DLD1 (cell line): Measurements from ENCODE around the gene MEIS3.
"Not testable (repeated sequence)": the region's sequence is repeated elsewhere in the genome, so short reads cannot be mapped to it uniquely, and the experiment has no call there.

Source experiments
- in situ Hi-C: cut with HindIII; loops from 2 replicates; pipeline ENCODE4 v1.10.0; 2017; ENCODE audit warnings: low sequenced_read_pairs

Gene MEIS3

GRCh38 chr19:47365455-47365854 lies 53.9 kb downstream of the MEIS3 start:
- in situ Hi-C loops = not testable (repeated sequence)

GRCh38 chr19:47363758-47364531 lies 55.4 kb downstream of the MEIS3 start:
- in situ Hi-C loops = no loop called here

- in situ Hi-C loops = no loop called here
Observed at GRCh38 chr19:47362321-47362720, 57.0 kb downstream of the MEIS3 start.

- in situ Hi-C loops = no loop called here
Observed at GRCh38 chr19:47358936-47359335, 60.4 kb downstream of the MEIS3 start.

GRCh38 chr19:47357788-47358680 lies 61.3 kb downstream of the MEIS3 start:
- in situ Hi-C loops = no loop called here

GRCh38 chr19:47356900-47357299 lies 62.4 kb downstream of the MEIS3 start:
- in situ Hi-C loops = no loop called here

GRCh38 chr19:47353307-47353712 lies 66.0 kb downstream of the MEIS3 start:
- in situ Hi-C loops = no loop called here
